Hepatocyte (in vitro differentiated cells): ENCODE measurements around the gene CDH18. TPM values are rescaled to one million over a fixed set of nuclear protein-coding genes. Genes with fewer than 3 reads are reported as not detected.

Experiments used
- DNase-seq: peaks from one replicate; pipeline ENCODE4 v3.0.0-alpha.2; 2016; ENCODE audit warnings: low spot score
- H2AFZ ChIP-seq: fragments of 200-600 bp; sonication (generic); 2 replicates; pipeline ENCODE4 v1.6.0; 2016; ENCODE audit warnings: antibody characterized with exemption, mild to moderate bottlenecking
- H3K27ac ChIP-seq: fragments of 200-600 bp; sonication (generic); 2 replicates; pipeline ENCODE4 v1.5.1; 2016; ENCODE audit warnings: mild to moderate bottlenecking
- H3K27me3 ChIP-seq: fragments of 200-600 bp; sonication (generic); 2 replicates; pipeline ENCODE4 v1.6.1; 2016
- H3K36me3 ChIP-seq: fragments of 200-600 bp; sonication (generic); replicated peaks from 2 replicates; pipeline ENCODE4 v1.5.1; 2016; ENCODE audit warnings: low read depth; ENCODE audit not compliant: insufficient read depth
- H3K4me1 ChIP-seq: fragments of 200-600 bp; sonication (generic); 2 replicates; pipeline ENCODE4 v1.5.1; 2016; ENCODE audit warnings: mild to moderate bottlenecking, moderate library complexity; ENCODE audit not compliant: insufficient read depth
- H3K4me2 ChIP-seq: fragments of 200-600 bp; sonication (generic); 2 replicates; pipeline ENCODE4 v1.6.0; 2016
- H3K4me3 ChIP-seq: fragments of 200-600 bp; sonication (generic); 2 replicates; pipeline ENCODE4 v1.5.1; 2016; ENCODE audit warnings: mild to moderate bottlenecking
- H3K79me2 ChIP-seq: fragments of 200-600 bp; sonication (generic); 2 replicates; pipeline ENCODE4 v1.6.0; 2017; ENCODE audit warnings: mild to moderate bottlenecking
- H3K9me2 ChIP-seq: fragments of 200-600 bp; sonication (generic); replicated peaks from 2 replicates; pipeline ENCODE4 v1.6.0; 2017; ENCODE audit warnings: mild to moderate bottlenecking; ENCODE audit not compliant: insufficient read depth
- H3K9me3 ChIP-seq: fragments of 200-600 bp; sonication (generic); 2 replicates; pipeline ENCODE4 v1.5.1; 2016; ENCODE audit warnings: low read depth, mild to moderate bottlenecking
- H4K20me1 ChIP-seq: fragments of 200-600 bp; sonication (generic); 2 replicates; pipeline ENCODE4 v1.6.0; 2016; ENCODE audit warnings: mild to moderate bottlenecking; ENCODE audit not compliant: insufficient read depth, poor library complexity, severe bottlenecking
- EZH2 ChIP-seq: fragments of 200-600 bp; sonication (generic); IDR thresholded peaks from 2 replicates; pipeline ENCODE4 v1.6.1; 2016; ENCODE audit warnings: antibody characterized with exemption, mild to moderate bottlenecking, borderline replicate concordance
- EZH2phosphoT487 ChIP-seq: fragments of 200-600 bp; sonication (generic); IDR thresholded peaks from one replicate; pipeline ENCODE4 v1.6.1; 2018; ENCODE audit warnings: antibody characterized with exemption, mild to moderate bottlenecking, low read depth, moderate library complexity; ENCODE audit not compliant: unreplicated experiment, severe bottlenecking
- WGBS: methylation state at CpG from one replicate; pipeline ENCODE4 v1.1.6; 2016; ENCODE audit warnings: low lambda C conversion rate; ENCODE audit errors: missing lambda C conversion rate; 5-methylcytosine and 5-hydroxymethylcytosine counted together
- polyA plus RNA-seq: library from polyadenylated mRNA; unstranded; fragments of >200 nt; fragmentation: Nextera tagmentation; extraction: Ambion mirVana; gene quantifications from 2 replicates; pipeline ENCODE4 v1.2.1, GENCODE V29; 2016
- total RNA-seq: library from RNA; depleted of rRNA; stranded (reverse); fragments of >200 nt; gene quantifications from 2 replicates; pipeline ENCODE4 v1.2.3, GENCODE V29; 2014
- TF ChIP-seq, protein P1 (sequence below): fragments of 200-600 bp; sonication (generic); IDR thresholded peaks from 2 replicates; pipeline ENCODE4 v1.5.1; 2016; ENCODE audit warnings: antibody characterized with exemption, mild to moderate bottlenecking; ENCODE audit not compliant: poor library complexity

Gene CDH18
- total and polyA plus RNA-seq, 2 experiments from 2014 or later, result 0.71 to 1.5 TPM

DNA sequence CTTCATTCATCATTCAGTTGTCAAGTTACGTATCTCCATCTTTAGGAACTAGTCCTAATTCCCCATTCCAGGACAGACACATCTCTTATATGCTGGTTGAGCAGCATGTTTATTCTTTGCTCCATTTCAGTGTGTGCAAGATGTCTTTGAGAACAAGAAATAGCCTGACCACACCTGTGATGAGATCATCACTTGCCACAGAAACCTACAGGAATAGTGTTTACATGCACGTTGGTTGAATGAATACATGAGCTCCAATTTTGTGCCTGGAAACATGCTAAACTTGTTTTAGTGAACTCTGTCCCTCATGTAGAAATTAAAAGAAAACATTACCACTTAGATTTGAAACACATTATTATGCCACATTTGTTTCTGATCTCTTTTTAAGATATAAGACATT is 489.1 kb downstream of the CDH18 start:
- no peak for DNase-seq
- no peaks in the 10 kb centered on the region for H3K79me2 ChIP-seq
- H3K4me3 ChIP-seq, result no peak overlapping the region
- H3K4me2 ChIP-seq, result no peak overlapping the region
- 74% methylated on average over 2 of the region's 2 CpGs for WGBS
- H3K9me2 ChIP-seq, result no peaks in the 10 kb centered on the region
- H4K20me1 ChIP-seq, result no peaks in the 10 kb centered on the region
- no peak for TF ChIP-seq EZH2phosphoT487
- TF ChIP-seq, protein P1, sequence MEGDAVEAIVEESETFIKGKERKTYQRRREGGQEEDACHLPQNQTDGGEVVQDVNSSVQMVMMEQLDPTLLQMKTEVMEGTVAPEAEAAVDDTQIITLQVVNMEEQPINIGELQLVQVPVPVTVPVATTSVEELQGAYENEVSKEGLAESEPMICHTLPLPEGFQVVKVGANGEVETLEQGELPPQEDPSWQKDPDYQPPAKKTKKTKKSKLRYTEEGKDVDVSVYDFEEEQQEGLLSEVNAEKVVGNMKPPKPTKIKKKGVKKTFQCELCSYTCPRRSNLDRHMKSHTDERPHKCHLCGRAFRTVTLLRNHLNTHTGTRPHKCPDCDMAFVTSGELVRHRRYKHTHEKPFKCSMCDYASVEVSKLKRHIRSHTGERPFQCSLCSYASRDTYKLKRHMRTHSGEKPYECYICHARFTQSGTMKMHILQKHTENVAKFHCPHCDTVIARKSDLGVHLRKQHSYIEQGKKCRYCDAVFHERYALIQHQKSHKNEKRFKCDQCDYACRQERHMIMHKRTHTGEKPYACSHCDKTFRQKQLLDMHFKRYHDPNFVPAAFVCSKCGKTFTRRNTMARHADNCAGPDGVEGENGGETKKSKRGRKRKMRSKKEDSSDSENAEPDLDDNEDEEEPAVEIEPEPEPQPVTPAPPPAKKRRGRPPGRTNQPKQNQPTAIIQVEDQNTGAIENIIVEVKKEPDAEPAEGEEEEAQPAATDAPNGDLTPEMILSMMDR, result no peak
- no peak for TF ChIP-seq EZH2
- no peak overlapping the region for H3K27ac ChIP-seq
- no peaks in the 10 kb centered on the region for H3K4me1 ChIP-seq
- no peaks in the 10 kb centered on the region for H3K36me3 ChIP-seq
- no peaks in the 10 kb centered on the region for H3K9me3 ChIP-seq
- no peaks in the 10 kb centered on the region for H3K27me3 ChIP-seq
- H2AFZ ChIP-seq, result no peak overlapping the region

- Histone ChIP-seq H3K27ac (no peak overlapping the region), H3K9me2 (no peaks in the 10 kb centered on the region), H3K4me1 (no peaks in the 10 kb centered on the region), H3K9me3 (no peaks in the 10 kb centered on the region), H3K79me2 (no peaks in the 10 kb centered on the region), H3K27me3 (no peaks in the 10 kb centered on the region), H2AFZ (no peak overlapping the region), H4K20me1 (no peaks in the 10 kb centered on the region), H3K4me3 (no peak overlapping the region), H3K4me2 (no peak overlapping the region), H3K36me3 (no peaks in the 10 kb centered on the region)
- TF ChIP-seq, protein P1, result no peak
- TF ChIP-seq EZH2 (no peak), EZH2phosphoT487 (no peak)
- 72% methylated on average over 3 of the region's 3 CpGs for WGBS
- DNase-seq, result no peak
Measured at GRCh38 chr5:19497229-19497815, 490.7 kb downstream of the CDH18 start.

DNA sequence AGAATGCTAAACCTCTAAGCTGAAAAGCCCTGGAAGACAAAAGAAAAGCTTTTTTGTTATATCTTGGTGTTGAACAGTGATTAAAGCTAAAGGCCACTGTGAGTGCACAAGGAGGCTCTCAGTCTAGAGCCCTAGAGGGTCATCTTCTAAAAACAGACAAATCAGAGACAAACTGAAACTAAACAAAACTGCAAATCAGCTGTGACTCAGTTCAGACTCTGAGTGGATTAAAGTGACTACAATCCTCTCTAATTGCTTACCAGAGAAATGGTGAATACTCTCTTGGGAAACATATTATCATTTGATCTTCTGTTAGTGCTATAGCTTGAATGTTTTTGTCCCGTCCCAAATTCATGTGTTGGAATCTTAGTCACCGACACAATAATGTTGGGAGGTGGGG is 491.9 kb downstream of the CDH18 start:
- H3K4me2 ChIP-seq, result no peak overlapping the region
- H3K9me3 ChIP-seq, result no peaks in the 10 kb centered on the region
- WGBS, result 95% methylated on average over 2 of the region's 2 CpGs
- H3K36me3 ChIP-seq, result no peaks in the 10 kb centered on the region
- no peaks in the 10 kb centered on the region for H3K9me2 ChIP-seq
- DNase-seq, result no peak
- H3K4me3 ChIP-seq, result no peak overlapping the region
- no peak overlapping the region for H2AFZ ChIP-seq
- no peaks in the 10 kb centered on the region for H3K79me2 ChIP-seq
- no peaks in the 10 kb centered on the region for H4K20me1 ChIP-seq
- TF ChIP-seq EZH2 (no peak), EZH2phosphoT487 (no peak)
- TF ChIP-seq, protein P1, result no peak
- no peaks in the 10 kb centered on the region for H3K4me1 ChIP-seq
- H3K27ac ChIP-seq, result no peak overlapping the region
- H3K27me3 ChIP-seq, result no peaks in the 10 kb centered on the region

GRCh38 chr5:19492861-19493260 is 495.1 kb downstream of the CDH18 start:
- Histone ChIP-seq H4K20me1 (no peaks in the 10 kb centered on the region), H3K79me2 (no peaks in the 10 kb centered on the region), H3K27me3 (no peaks in the 10 kb centered on the region), H3K27ac (no peak overlapping the region), H3K9me3 (no peaks in the 10 kb centered on the region), H3K36me3 (no peaks in the 10 kb centered on the region), H3K4me1 (no peaks in the 10 kb centered on the region), H2AFZ (no peak overlapping the region), H3K4me3 (no peak overlapping the region), H3K9me2 (no peaks in the 10 kb centered on the region), H3K4me2 (no peak overlapping the region)
- TF ChIP-seq EZH2phosphoT487, result no peak
- TF ChIP-seq, protein P1, result no peak
- no peak for TF ChIP-seq EZH2
- DNase-seq, result no peak
- WGBS, result 89% methylated on average over 1 of the region's 1 CpG
